Measurements from ENCODE around the gene PRSS57.
"Not testable (repeated sequence)": the region's sequence is repeated elsewhere in the genome, so short reads cannot be mapped to it uniquely, and the experiment has no call there.

PRSS57 gene

DNA sequence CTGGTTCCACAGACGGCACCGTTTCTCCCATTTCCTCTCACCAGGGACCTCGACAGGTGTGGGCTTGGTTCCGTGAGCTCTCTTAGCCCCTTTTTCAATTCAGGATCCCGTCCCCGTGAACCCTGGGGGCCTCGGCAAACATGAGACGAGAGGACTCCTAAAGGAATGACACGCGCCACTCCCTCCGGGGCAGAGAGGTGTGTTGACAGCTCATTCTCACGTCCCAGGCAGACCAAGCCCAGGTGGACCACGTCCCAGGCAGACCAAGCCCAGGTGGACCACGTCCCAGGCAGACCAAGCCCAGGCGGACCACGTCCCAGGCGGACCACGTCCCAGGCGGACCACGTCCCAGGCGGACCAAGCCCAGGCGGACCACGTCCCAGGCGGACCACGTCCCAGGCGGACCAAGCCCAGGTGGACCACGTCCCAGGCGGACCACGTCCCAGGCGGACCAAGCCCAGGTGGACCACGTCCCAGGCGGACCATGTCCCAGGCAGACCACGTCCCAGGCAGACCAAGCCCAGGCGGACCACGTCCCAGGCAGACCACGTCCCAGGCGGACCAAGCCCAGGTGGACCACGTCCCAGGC, 28.2 kb downstream of the PRSS57 start:
- DNase-seq: not testable (repeated sequence)

DNA sequence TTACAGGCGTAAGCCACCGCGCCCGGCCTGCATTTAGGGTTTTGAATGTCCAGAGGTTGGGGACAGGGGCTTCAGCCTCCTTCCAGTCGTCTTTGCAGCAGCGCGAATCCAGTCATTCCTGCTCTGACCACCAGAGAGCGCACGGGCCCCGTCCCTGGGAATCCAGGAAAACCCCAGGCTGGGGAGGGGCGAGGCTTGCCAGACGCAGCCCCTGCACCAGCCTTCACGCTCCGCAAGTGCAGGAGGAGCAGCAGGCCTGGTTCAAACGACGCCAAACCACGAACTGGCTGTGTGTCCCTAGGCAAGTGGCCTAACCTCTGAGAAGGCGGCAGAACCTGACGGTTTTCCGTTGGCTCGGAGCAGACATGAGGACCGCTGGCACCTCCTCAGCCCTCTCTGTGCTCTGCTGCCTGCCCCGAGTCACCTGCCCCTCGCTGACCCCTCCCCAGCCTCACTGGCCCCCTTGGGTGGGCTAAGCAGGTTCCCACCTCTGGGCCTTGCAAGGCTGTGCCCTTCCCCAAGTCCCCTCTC, 30.3 kb downstream of the PRSS57 start:
- DNase-seq: peak; percentile 81

DNA sequence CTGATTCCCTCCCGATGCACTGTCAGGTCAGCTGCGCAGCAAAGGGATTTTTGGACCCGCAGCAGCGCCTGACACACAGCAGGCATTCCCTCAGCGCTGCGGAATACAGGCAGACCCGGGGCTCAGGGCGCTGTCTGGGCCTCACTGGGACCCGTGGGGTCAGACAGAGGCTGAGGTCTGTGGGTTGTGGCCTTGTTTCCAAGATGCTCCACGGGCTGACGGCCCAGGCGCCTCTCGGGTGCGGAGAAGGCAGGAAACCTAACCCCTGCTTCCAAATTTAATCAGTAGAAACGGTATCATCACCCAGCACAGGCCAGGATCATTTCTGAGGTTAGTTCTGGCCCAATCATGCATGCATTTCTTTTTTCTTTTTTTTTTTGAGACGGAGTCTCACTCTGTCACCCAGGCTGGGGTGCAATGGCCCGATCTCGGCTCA, 31.6 kb downstream of the PRSS57 start:
- DNase-seq: no peak

DNA sequence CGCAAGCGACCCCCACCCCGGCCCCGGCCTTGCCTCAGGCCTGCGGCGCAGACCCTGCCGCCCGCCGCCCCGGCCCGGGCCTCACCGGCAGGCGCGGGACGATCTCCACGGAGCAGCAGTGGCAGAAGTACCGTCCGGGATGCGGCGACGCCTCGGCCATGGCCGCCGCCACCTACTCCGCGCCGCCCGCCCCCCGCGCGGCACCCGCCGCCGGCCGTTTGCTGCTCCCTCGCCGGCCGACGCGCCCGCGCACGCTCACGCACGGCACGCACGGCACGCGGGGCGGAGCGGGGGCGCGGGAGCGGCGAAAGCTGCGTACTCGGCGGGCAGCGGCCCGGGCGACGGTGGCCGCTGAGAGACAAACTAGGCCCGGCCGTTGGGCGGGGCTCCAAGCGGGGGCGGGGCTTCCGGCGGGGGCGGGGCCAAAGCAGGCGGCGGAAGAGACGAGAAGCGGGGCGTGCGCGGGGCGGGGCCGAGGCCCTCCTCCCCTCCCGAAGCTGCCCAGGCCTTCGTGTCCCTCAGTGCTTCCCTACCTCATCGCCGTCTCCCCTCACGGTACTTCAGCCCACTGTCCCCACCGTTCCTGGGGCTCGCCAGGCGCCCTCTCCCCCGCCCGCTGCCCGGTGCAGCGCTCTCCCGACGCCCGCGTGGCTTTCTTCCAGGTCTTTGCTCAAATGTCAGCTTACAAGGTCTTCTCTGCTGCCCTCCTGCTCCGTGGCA, 32.1 kb downstream of the PRSS57 start, which contains the start of gene RNF126:
Gene RNF126, minus strand, starts transcription at position 253 of the 720 bp plus-strand sequence. Its CDS starts 93 bp downstream, at position 160.
- DNase-seq: peak; percentile 85

DNA sequence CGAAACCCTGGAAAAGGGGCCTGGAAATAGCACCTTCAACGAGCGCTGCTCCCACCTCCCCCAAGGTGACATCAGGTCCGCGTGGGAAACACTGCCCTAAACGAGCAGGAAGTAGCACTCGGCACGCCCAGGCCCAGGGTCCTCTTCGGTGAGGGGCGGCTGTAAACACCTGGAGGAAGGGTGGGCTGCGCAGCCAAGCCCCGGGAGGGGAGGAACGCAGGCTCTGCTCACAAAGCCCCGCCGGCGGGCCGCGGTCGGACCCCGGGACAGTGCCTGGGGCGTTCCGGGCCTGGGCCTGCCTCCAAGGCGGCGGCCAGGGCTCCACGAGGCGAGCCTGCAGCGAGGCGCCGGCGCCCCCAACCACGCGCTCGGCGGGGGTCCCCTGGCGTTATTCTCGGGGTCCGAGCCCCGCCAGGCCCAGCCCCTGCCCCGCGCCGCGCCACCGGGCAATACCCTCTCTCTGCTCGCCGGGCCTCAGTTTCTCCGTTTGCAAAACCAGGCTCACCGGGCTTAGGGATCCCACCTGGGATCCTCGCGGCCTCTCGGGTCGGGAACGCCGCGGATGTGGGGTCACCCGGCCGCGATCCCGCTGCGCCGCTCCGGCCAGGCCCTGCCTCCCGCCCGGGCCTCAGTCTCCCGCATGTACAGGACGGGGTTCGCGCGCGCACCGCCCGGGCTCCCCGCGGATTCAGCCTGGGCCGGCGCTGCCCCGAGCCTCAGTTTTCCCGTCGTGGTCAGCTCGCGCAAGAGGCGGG, 32.9 kb downstream of the PRSS57 start:
- DNase-seq: peak; percentile 15

DNA sequence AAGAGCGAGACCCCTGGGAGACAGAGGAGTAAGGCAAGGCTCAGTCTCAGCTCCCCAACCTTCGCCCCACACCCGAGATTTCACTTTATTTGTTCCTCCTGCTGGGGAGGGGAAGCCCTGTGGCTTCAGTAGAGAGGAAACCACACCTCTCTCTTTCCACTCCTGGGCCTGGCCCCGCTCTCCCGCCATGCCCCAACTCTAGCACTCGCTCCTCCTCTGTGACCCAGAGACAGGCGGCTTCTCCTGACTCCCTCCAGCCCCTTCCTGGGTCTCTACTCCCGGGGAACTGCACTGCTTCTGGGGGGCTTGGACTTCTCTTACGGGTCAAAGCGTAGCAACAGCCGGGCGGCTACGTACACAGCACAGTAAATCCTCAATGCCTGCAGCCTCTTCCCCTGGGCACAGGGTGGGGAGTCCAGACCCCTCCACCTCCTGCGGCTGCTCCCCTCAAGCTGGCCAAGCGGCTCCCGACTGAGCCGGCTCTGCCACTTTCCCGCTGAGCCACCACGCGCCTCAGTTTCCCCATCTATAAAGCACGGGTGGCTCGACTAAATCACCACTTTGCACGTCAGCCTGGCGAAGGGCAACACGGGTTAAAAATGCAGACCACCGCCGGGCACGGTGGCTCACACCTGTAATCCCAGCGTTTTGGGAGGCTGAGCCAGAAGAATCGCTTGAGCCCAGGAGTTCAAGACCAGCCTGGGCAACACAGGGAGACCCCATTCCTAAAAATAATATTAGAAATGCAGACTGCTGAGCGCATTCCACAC, 33.6 kb downstream of the PRSS57 start:
- no peak for DNase-seq

DNA sequence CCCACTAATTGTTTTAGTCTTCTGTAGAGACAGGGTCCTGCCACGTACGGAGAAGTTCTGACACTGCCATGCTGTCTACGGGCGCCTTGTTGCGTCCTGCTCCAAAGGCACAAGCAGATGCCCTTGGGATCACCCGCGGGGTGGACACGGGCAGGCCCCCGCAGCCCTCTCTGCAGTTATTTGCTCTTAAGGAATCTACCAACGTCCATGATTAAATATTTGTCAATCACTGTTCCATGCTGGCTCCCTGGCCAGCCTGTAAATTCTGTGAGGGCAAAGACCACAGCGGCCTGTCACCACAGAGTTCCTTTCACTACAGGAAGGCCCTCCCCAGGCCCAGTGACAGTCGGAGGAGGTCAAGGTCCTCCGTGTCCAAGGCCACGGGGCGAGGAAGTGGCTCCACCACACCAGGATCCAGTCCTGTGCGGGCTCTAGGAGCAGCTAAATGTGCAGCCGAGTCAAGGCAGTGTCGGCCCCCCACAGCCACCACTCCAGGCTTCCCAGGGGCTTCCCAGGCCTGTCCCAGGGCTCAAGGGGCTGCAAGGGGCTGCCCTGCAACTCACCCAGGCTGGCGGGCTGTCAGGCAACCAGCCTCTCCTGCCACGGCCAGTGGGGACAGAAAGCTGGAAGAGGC, 34.3 kb downstream of the PRSS57 start:
- no peak for DNase-seq

DNA sequence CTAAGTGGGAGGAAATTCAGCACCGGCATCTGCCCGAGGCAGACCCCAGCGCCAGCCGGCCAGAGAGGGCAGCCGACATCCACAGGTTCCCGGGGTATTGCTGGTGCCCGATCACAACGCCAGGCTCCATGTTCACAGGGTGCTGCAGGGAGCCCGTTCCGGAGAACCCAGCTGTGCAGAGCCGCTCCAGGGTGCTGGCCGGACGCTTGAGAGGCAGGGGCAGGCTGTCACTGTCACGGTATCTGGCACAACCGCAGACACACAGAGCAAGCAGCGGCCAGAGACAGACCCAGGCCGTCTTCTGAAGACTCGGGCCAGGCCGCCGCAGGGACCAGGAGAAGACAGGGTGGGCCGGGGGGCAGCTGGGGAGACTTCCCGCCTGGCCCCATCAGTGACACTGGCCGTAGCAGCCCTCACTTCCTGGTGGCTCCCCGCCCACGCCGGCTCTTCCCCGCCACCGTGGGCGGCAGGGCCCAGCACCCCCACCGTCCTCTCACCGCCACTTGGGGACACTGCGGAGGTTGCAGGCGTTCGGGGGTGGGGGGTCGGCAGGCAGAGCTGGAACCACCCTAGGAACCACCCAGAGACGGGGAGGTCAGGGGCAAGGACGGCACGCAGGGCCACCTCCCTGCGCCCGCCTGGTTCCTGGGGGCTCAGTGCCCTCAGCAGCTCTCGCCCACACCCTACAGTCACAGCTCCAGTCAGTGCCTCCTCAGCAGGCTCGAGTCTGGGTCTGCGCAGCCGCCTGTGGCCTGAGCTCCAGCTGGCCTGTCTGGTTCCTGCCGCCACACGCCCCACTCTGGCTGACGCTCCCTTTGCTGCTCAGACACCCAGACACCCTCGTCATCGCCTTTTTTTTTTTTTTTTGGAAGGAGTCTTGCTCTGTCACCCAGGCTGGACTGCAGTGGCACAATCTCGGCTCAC, 36.1 kb downstream of the PRSS57 start:
- no peak for DNase-seq

DNA sequence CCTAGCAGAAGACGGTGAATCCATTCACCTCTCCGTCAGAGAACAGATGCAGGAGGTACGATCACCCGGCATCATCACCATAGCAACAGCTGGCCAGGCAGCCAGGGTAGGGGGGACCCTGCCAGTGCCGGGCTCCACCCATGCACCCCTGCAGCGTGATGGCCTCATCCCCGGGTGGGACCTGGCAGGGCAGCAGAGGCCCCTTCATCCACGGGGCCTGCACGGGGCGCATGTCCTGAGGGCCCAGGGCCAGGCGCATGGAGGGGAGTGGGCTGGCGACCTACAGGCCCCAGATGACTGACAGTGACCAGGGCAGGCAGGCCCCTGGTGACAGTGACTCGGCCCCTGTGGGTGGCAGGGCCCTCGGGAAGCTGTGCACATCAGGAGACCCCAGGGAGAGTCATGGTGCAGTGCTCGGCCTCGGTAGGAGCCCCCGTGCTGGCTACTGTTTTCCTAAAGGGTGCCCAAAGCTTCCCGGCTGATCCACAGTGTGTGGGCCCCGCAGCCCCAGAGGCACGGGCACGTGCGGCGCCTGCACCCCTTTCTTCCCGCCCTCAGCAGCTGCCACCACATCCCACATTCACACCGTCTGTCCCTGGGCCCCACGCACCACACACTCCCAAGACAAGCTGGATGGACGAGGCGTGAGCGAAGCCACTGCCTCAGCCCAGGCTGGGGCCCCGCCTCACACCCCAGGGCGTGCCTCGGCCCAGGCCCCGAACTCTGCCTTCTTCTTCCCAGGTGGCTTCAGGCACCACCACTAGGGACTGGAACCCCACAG, 37.0 kb downstream of the PRSS57 start:
- DNase-seq: no peak

DNA sequence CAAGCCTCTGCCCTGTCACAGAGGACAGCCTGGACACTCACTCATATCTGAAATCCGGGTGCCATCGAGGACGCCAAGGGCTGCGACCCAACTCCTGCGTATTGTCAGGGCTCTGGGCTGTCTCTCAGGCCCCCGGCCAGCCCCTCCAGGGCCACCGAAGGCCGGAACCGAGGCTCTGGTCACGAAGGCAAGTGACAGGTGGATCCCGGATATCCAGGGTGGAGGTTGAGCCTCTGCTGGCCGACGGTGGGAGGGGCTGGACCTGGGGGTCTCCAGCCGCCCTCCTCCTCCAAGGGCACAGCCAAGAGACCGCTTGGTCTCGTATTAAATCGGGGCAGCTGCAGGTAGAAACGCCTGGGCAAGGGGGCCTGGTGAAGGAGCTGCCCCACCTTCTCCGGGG, 37.6 kb downstream of the PRSS57 start:
- no peak for DNase-seq

DNA sequence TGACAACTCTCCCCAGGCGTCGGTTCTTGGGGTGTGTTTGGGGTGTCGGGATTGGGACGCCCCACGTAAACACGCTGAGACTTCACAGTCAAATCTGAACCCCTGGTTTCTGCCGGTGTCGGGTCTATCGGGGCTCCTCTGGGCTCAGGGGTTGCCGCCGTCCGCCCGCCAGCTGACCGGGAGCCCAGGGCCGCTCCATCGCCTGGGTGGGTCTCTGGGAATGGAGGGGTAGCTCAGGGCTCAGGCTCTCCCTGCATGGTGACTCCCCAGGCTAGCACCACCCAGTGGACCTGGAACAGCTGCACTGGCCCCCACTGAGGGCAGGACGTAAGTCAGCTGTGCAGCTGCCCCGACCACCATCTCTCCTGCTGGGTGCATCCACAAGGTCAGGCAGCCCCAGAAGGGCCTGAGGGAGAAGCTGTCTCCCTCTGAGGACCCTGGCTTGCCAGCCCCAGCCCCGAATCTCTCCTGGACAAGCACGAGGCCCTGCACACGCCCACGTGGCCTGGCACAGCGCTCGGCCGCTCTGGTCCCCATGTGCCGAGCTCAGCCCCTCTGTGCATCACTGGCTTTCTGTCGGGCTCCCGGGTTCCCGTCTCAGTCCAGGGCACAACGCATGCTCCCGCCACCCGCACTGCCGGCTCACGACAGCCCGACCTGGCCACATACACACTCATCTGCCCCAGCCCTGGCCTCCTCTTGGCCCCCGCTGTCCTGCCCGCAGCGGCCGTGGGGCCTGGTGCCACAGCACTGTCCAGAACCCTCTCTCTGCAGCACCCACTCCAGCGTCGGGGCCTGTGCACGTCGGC, 38.3 kb downstream of the PRSS57 start:
- DNase-seq: no peak

DNA sequence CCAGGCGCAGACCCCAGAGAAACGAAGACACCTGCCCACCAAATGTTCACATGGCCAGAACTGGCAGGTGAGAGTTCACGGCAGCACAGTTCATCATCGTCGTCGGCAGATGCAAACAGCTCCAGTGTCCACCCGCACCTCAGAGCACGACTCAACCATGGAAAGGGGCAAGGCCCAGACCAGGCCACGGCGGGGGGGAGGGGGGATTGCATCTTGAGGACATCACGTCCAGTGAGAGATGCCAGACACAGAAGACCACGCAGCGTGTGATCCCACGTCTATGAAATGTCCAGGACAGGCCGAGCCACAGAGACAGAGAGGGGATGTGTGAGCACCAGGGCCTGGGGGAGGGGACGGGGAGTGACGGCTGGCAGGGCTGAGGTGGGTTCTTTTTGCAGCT, 39.6 kb downstream of the PRSS57 start:
- no peak for DNase-seq

DNA sequence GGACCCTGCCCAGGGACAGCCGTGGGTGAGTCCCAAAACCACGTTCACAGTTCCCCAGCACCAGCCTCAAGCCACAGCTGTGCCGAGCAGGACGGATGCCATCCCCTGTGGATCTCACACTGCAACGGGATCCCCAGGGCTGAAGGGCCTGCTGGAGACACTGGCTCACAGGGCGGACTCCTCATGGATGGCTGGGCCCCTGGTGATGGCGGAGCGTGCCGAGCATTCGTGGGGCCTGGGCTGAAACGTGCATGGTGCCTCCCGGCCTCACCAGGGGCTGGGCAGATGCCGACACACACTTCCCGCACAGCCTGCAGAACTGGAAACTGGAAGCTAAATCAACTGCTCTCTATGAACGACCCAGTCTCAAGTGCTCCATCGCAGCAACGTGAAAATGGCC, 41.8 kb downstream of the PRSS57 start:
- DNase-seq: no peak

DNA sequence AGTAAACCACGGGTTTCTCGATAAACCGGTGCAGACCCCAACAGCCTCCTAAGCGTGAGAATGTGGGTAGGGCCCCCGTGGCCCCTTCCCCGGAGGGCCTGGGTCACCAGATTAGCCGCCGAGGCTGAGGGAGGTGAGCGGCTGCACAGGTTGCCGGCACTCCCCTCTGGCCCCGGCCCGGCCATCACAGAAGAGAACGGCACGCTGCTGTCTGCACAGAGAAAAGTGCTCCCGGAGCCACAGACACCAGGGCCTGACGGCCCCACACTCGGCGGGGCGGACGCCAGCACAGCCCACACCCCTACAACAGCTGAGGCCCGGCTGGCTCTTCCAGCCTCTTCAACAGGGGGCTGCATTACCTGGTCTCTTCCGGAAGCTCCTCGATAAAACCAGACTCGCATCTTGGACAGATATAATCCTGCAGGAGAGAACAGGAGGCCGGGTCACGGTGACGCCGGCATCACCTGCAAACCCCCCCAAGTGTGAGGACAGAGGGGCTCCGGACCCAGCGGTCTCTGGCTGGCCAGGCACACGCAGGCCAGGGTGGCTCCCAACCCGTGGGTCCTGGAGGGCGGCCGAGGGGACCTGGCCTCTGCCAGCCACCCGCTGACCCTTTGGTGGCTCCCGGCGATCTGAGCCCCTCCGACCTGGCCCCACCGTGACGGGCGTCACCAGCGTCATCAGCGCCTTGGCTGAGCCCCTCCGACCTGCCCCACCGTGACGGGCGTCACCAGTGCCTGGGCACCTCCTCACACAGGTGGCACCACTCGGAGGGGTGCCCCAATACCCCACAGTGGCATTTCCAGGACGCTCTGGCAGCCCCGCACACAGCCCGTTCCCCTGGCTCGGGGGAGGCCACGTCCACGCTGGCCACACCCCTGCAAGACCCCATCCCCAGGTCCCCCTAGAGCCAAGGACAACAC, 42.5 kb downstream of the PRSS57 start:
- no peak for DNase-seq

DNA sequence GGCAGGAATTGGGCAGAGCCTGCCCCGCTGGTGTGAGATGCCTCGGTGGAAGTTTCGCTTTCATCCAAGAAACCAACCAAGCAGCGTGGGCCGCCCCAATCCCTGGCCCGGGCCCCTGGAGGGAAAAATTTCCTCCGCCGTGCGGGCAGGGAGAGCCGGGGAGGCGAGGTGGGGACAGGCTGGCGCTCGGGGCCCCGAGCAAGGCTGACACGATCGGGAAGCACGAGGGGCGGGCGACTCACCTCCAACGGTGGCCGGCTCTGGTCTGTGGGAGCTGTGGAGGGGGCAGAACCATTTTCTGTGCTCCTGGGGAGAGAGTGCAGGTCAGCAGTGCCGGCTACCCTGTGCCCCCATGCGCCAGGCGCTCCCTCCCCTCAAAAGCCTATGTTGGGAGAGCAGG, 43.3 kb downstream of the PRSS57 start:
- DNase-seq: no peak

DNA sequence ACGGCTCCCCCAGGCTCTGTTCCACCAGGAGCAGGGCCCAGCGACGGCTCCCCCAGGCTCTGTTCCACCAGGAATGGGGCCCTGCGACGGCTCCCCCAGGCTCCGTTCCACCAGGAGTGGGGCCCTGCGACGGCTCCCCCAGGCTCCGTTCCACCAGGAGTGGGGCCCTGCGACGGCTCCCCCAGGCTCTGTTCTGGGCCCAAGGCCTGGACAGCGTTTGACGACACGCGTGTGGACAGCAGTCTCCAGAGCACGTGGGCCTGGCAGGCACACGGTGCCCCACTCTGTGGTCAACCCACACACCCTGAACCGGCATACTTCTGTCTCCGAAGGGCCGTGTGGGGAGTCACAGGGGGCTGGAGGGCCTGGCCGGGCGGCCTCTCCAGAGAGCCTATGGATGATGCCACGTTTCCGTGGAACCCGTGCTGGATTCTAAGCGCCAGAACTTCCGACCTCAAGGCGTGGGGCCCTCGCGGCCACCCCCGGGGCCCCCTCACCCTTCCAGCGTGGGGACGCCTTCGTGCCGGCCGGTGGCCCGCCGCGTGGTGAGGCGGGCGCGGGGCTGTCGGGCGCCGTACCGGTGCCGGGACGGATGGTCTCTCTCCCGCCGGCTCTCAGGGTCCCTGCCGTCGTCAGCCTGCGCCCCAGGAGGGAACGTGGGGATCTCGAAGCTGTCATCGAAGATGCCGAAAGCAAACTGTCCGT, 44.0 kb downstream of the PRSS57 start:
- no peak for DNase-seq

DNA sequence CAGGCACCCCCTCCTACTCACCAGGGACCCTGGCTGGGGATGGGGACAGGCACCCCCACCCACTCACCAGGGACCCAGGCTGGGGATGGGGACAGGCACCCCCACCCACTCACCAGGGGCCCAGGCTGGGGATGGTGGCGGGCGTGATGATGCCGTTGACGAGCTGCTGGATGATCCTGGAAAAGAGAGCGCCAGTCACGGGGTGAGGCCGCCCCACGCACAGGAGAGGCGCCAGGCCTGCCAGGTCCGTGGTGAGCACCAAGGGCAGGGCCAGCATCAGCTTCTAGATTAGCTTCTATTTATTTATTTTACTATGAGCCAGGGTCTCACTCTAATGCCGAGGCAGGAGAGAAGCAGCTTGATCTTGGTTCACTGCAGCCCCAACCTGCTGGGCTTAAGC, 45.1 kb downstream of the PRSS57 start:
- no peak for DNase-seq
